ENCODE results near the gene FAH. TPM values are rescaled to one million over a fixed set of nuclear protein-coding genes. Genes with fewer than 3 reads are reported as not detected.
A peak's percentile ranks its signal among the peaks of the same experiment; 100 is the strongest.

The FAH gene
- total and polyA plus RNA-seq, 9 of the 15 experiments (the other 6 are each of a cell fraction or from before 2014, with no cell fraction given), result 66.8 to 310 (median 103) TPM

DNA sequence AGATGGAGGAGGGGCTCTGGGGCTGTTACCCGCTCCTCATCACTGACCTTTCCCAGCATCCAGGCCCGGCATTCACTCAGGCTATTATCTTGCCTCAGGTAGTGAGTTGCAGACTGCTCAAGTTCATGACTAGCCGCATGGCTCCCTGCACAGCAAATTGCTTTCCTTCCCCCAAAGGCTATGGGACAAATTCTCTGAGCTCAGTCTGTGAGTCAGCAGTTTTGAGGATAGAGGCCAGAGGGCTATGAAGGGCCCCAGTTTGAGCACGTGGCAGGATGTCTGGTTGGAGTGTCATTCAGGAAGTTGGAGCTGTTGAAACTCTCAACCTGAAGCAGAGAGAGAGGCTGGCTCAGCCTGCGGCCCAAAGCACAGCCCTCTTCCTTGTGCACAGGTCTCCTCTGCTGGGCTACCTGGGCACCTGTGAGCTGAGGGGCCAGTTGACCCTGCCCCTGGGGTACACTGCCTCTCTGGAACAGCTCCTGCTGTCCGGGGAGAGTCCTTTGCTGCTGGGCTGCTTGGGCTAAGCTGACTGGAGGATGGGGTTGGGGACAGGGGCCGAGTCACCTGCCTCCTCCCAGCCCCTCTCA lies 7.9 kb downstream of the FAH start (continued):
- TF ChIP-seq CEBPZ (IDR thresholded peaks at IDR 0.05; ENCODE audit: borderline replicate concordance, low read depth, low read length) (no peak), STAT5B (CRISPR knock-in tag; IDR thresholded peaks at IDR 0.05) (no peak), SMAD2 (IDR thresholded peaks at IDR 0.05; ENCODE audit: low read depth, low read length) (no peak), NFE2 (IDR thresholded peaks at IDR 0.05; ENCODE audit: low read depth) (peak; percentile 98), NFIC (IDR thresholded peaks at IDR 0.05) (no peak), SMARCE1 (IDR thresholded peaks at IDR 0.05) (0 out of 2 replicates have a peak, but pooled peaks have one; percentile 37), TRIM28 (IDR thresholded peaks at IDR 0.05) (no peak), BRF2 (IDR thresholded peaks at IDR 0.05; ENCODE audit: borderline replicate concordance, insufficient read depth, insufficient read length) (no peak), ZNF41 (CRISPR knock-in tag; conservative IDR thresholded peaks at IDR 0.05) (peak; percentile 66; the same call in 1 of the 2 replicates), ZNF143 (CRISPR knock-in tag; IDR thresholded peaks at IDR 0.05) (no peak), MAFK (IDR thresholded peaks at IDR 0.05; ENCODE audit: low read length) (peak; percentile 95), EP300 (IDR thresholded peaks at IDR 0.05; ENCODE audit: low read length) (peak; percentile 73), SRSF1 (IDR thresholded peaks at IDR 0.05; ENCODE audit: low read depth, low read length) (no peak), THRAP3 (IDR thresholded peaks at IDR 0.05; ENCODE audit: borderline replicate concordance) (no peak), SMARCC2 (IDR thresholded peaks at IDR 0.05; ENCODE audit: low read depth) (no peak), SP1 (CRISPR knock-in tag; IDR thresholded peaks at IDR 0.05) (no peak), MECOM (CRISPR knock-in tag; IDR thresholded peaks at IDR 0.05) (peak; percentile 65)
- TF ChIP-seq, protein P1, sequence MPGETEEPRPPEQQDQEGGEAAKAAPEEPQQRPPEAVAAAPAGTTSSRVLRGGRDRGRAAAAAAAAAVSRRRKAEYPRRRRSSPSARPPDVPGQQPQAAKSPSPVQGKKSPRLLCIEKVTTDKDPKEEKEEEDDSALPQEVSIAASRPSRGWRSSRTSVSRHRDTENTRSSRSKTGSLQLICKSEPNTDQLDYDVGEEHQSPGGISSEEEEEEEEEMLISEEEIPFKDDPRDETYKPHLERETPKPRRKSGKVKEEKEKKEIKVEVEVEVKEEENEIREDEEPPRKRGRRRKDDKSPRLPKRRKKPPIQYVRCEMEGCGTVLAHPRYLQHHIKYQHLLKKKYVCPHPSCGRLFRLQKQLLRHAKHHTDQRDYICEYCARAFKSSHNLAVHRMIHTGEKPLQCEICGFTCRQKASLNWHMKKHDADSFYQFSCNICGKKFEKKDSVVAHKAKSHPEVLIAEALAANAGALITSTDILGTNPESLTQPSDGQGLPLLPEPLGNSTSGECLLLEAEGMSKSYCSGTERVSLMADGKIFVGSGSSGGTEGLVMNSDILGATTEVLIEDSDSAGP (CRISPR knock-in tag; IDR thresholded peaks at IDR 0.05), result no peak
- TF ChIP-seq, protein P2, sequence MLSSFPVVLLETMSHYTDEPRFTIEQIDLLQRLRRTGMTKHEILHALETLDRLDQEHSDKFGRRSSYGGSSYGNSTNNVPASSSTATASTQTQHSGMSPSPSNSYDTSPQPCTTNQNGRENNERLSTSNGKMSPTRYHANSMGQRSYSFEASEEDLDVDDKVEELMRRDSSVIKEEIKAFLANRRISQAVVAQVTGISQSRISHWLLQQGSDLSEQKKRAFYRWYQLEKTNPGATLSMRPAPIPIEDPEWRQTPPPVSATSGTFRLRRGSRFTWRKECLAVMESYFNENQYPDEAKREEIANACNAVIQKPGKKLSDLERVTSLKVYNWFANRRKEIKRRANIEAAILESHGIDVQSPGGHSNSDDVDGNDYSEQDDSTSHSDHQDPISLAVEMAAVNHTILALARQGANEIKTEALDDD (IDR thresholded peaks at IDR 0.05), result no peak
- TF ChIP-seq, protein P3, sequence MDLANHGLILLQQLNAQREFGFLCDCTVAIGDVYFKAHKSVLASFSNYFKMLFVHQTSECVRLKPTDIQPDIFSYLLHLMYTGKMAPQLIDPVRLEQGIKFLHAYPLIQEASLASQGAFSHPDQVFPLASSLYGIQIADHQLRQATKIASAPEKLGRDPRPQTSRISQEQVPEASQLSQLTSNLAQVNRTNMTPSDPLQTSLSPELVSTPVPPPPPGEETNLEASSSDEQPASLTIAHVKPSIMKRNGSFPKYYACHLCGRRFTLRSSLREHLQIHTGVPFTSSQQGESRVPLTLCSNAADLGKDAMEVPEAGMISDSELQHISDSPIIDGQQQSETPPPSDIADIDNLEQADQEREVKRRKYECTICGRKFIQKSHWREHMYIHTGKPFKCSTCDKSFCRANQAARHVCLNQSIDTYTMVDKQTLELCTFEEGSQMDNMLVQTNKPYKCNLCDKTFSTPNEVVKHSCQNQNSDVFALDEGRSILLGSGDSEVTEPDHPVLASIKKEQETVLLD (IDR thresholded peaks at IDR 0.05), result peak; percentile 24; the same call in 1 of the 2 replicates

Data from K562 (cell line).